Measurements from ENCODE around the gene ENOX1.

Gene ENOX1

GRCh38 chr13:43232144-43232872 lies 554.5 kb downstream of the ENOX1 start:
- no peak for FAIRE-seq

- no peak for FAIRE-seq
Observed at GRCh38 chr13:43230989-43231388, 555.8 kb downstream of the ENOX1 start.

- no peak for FAIRE-seq
Observed at GRCh38 chr13:43229506-43229905, 557.3 kb downstream of the ENOX1 start.

GRCh38 chr13:43227721-43228120 lies 559.1 kb downstream of the ENOX1 start:
- no peak for FAIRE-seq

- FAIRE-seq = no peak
Observed at GRCh38 chr13:43223216-43223615, 563.6 kb downstream of the ENOX1 start.

GRCh38 chr13:43222086-43222485 lies 564.7 kb downstream of the ENOX1 start:
- FAIRE-seq = no peak

GRCh38 chr13:43221611-43222010 lies 565.2 kb downstream of the ENOX1 start:
- FAIRE-seq = no peak

- FAIRE-seq = no peak
Observed at GRCh38 chr13:43220873-43221595, 565.7 kb downstream of the ENOX1 start.

- FAIRE-seq = no peak
Observed at GRCh38 chr13:43214124-43214523, 572.6 kb downstream of the ENOX1 start.

GRCh38 chr13:43206838-43207237 lies 579.9 kb downstream of the ENOX1 start:
- FAIRE-seq = no peak

- no peak for FAIRE-seq
Observed at GRCh38 chr13:43205416-43205815, 581.4 kb downstream of the ENOX1 start.

GRCh38 chr13:43204591-43204990 lies 582.2 kb downstream of the ENOX1 start:
- no peak for FAIRE-seq

- no peak for FAIRE-seq
Observed at GRCh38 chr13:43203781-43204180, 583.0 kb downstream of the ENOX1 start.

- FAIRE-seq = no peak
Observed at GRCh38 chr13:43200736-43201135, 586.0 kb downstream of the ENOX1 start.

- no peak for FAIRE-seq
Observed at GRCh38 chr13:43200307-43200706, 586.5 kb downstream of the ENOX1 start.

GRCh38 chr13:43196750-43197370 lies 589.9 kb downstream of the ENOX1 start:
- FAIRE-seq = no peak

GRCh38 chr13:43196086-43196621 lies 590.6 kb downstream of the ENOX1 start:
- no peak for FAIRE-seq

GRCh38 chr13:43195551-43195950 lies 591.2 kb downstream of the ENOX1 start:
- FAIRE-seq = no peak

GRCh38 chr13:43195112-43195511 lies 591.7 kb downstream of the ENOX1 start:
- no peak for FAIRE-seq

GRCh38 chr13:43193789-43194420 lies 592.9 kb downstream of the ENOX1 start:
- FAIRE-seq = no peak

- FAIRE-seq = no peak
Observed at GRCh38 chr13:43191546-43191945, 595.2 kb downstream of the ENOX1 start.

- no peak for FAIRE-seq
Observed at GRCh38 chr13:43185226-43185625, 601.5 kb downstream of the ENOX1 start.

GRCh38 chr13:43180837-43181236 lies 605.9 kb downstream of the ENOX1 start:
- no peak for FAIRE-seq
